ENCODE results near the gene PCDHB15. TPM values are rescaled to one million over a fixed set of nuclear protein-coding genes. Genes with fewer than 3 reads are reported as not detected.

The PCDHB15 gene
- total RNA-seq, 1 experiment from 2014 or later = 7.0 TPM

GRCh38 chr5:141250576-141250975 is 5.4 kb downstream of the PCDHB15 start:
- Histone ChIP-seq H2BK5ac (ENCODE audit: insufficient read length, low read length) (no peak overlapping the region), H4K91ac (ENCODE audit: insufficient read length, low read depth, low read length) (no peak overlapping the region), H3K4ac (ENCODE audit: low read depth, low read length) (no peak overlapping the region), H4K8ac (replicated peaks; ENCODE audit: insufficient read length, low read depth, low read length) (no peak overlapping the region), H3K79me1 (ENCODE audit: insufficient read depth, low read depth, low read length, poor library complexity, severe bottlenecking) (no peaks in the 10 kb centered on the region), H3T11ph (ENCODE audit: low read length) (no peak overlapping the region), H3K9me3 (ENCODE audit: control insufficient read depth, low read depth, low read length) (peaks cover 26% of the 10 kb centered on the region), H2AK5ac (ENCODE audit: insufficient read length, low read length) (no peak overlapping the region), H2BK20ac (ENCODE audit: low read depth, low read length, poor library complexity, severe bottlenecking) (no peak overlapping the region), H3K27me3 (ENCODE audit: insufficient read depth, low read length) (no peaks in the 10 kb centered on the region), H2AFZ (ENCODE audit: low read length) (no peak overlapping the region), H3K4me1 (ENCODE audit: insufficient read depth, low read length) (no peaks in the 10 kb centered on the region), H2BK15ac (ENCODE audit: low read depth, low read length) (no peak overlapping the region), H3K79me2 (ENCODE audit: insufficient read depth, low read length) (no peaks in the 10 kb centered on the region), H2BK12ac (ENCODE audit: insufficient read length, low read depth, low read length) (no peak overlapping the region), H2BK120ac (ENCODE audit: low read depth, low read length, poor library complexity, severe bottlenecking) (no peak overlapping the region), H4K20me1 (ENCODE audit: control insufficient read depth, insufficient read depth, insufficient read length) (no peaks in the 10 kb centered on the region), H3K23ac (ENCODE audit: insufficient read length, low read depth, low read length) (no peak overlapping the region), H3K56ac (ENCODE audit: insufficient read length, low read depth, low read length) (no peak overlapping the region), H3K14ac (ENCODE audit: insufficient read depth, low read length) (no peak overlapping the region), H3K9ac (ENCODE audit: extremely low read depth, insufficient read length, low read length) (no peak overlapping the region), H3K18ac (ENCODE audit: insufficient read length, low read depth, low read length) (no peak overlapping the region), H4K5ac (ENCODE audit: insufficient read length, low read depth, low read length) (no peak overlapping the region), H3K27ac (ENCODE audit: insufficient read length, low read depth, low read length) (no peak overlapping the region), H3K23me2 (ENCODE audit: insufficient read length, low read depth, low read length, poor library complexity, severe bottlenecking) (peaks cover under 1% of the 10 kb centered on the region), H3K4me2 (ENCODE audit: insufficient read depth, insufficient read length, low read length) (no peak overlapping the region)
- no peaks in the 10 kb centered on the region for H3K27me3 Mint-ChIP-seq (ENCODE audit: low read depth)
- H3K9me3 Mint-ChIP-seq = peaks cover 66 to 77% of the 10 kb centered on the region in 2 experiments
- H3K4me3 Mint-ChIP-seq = no peak overlapping the region
- H3K4me1 Mint-ChIP-seq = peaks cover 0 to 8% of the 10 kb centered on the region in 2 experiments; a peak in 2 of 4 replicates
- no peak overlapping the region for H3K27ac Mint-ChIP-seq
- TF ChIP-seq, protein P1, sequence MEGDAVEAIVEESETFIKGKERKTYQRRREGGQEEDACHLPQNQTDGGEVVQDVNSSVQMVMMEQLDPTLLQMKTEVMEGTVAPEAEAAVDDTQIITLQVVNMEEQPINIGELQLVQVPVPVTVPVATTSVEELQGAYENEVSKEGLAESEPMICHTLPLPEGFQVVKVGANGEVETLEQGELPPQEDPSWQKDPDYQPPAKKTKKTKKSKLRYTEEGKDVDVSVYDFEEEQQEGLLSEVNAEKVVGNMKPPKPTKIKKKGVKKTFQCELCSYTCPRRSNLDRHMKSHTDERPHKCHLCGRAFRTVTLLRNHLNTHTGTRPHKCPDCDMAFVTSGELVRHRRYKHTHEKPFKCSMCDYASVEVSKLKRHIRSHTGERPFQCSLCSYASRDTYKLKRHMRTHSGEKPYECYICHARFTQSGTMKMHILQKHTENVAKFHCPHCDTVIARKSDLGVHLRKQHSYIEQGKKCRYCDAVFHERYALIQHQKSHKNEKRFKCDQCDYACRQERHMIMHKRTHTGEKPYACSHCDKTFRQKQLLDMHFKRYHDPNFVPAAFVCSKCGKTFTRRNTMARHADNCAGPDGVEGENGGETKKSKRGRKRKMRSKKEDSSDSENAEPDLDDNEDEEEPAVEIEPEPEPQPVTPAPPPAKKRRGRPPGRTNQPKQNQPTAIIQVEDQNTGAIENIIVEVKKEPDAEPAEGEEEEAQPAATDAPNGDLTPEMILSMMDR (conservative IDR thresholded peaks at IDR 0.05) = no peak
- peaks cover 17 to 63% (median 44%) of the 10 kb centered on the region in 3 experiments for H3K36me3 Mint-ChIP-seq (ENCODE audit: insufficient read depth in 1 of 3, low read depth in 3 of 3)
- no peak for DNase-seq

Measured in H9 (cell line).